Mesothelial cell of epicardium (in vitro differentiated cells): ENCODE results near the gene EIF1. TPM values are rescaled to one million over a fixed set of nuclear protein-coding genes. Genes with fewer than 3 reads are reported as not detected.

Experiments
- DNase-seq, 2 experiments: peaks; one replicate each; pipeline ENCODE4 v3.0.0; 2021; ENCODE audit warnings: low spot score in 2 of 2; ENCODE audit not compliant: unreplicated experiment in 2 of 2
- H3K27ac Mint-ChIP-seq: 2 replicates; pipeline ENCODE4 v1.8.0; 2021; ENCODE audit warnings: mixed read lengths
- H3K27me3 Mint-ChIP-seq: 2 replicates; pipeline ENCODE4 v1.8.0; 2021; ENCODE audit warnings: low read depth, mixed read lengths
- H3K36me3 Mint-ChIP-seq: 2 replicates; pipeline ENCODE4 v1.8.0; 2021; ENCODE audit warnings: mixed read lengths
- H3K4me1 Mint-ChIP-seq: 2 replicates; pipeline ENCODE4 v1.8.0; 2021; ENCODE audit warnings: mixed read lengths
- H3K4me3 Mint-ChIP-seq: 2 replicates; pipeline ENCODE4 v1.8.0; 2021; ENCODE audit warnings: mild to moderate bottlenecking, moderate library complexity, mixed read lengths
- H3K9me3 Mint-ChIP-seq: 2 replicates; pipeline ENCODE4 v1.8.0; 2021; ENCODE audit warnings: mixed read lengths
- total RNA-seq: library from RNA; stranded (reverse); gene quantifications from 3 replicates; pipeline ENCODE4 v1.2.1, GENCODE V29; 2021
- TF ChIP-seq, protein P1 (sequence below): fragments of 200-600 bp; sonication (generic); IDR thresholded peaks from one replicate; pipeline ENCODE4 v1.5.0; 2021; ENCODE audit warnings: antibody characterized with exemption; ENCODE audit not compliant: unreplicated experiment

EIF1 gene
- total RNA-seq, 1 donor from 2014 or later: 606 TPM

DNA sequence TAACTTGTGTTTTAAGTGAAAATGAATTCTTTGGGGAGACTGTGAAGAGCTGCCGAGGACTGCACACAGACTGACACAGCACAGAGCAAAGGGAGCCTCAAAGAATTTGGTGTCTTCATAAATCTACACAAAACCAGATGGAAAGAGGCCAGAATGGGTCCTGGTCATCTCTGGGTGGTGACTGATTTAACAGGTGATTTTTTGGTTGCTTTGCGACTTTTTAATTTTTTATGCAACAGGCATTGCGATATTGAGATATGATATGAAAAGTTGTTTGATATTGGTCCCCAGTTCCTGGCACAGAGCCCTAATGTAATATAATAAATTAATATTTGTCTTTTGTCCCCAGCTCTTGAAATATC is 12.6 kb upstream of the EIF1 start:
- DNase-seq: no peak
- H3K36me3 Mint-ChIP-seq: no peaks in the 10 kb centered on the region
- H3K9me3 Mint-ChIP-seq: peaks cover 6% of the 10 kb centered on the region
- H3K4me1 Mint-ChIP-seq: peaks cover 19% of the 10 kb centered on the region
- peak overlapping the region; percentile 15 for H3K27ac Mint-ChIP-seq
- TF ChIP-seq, protein P1, sequence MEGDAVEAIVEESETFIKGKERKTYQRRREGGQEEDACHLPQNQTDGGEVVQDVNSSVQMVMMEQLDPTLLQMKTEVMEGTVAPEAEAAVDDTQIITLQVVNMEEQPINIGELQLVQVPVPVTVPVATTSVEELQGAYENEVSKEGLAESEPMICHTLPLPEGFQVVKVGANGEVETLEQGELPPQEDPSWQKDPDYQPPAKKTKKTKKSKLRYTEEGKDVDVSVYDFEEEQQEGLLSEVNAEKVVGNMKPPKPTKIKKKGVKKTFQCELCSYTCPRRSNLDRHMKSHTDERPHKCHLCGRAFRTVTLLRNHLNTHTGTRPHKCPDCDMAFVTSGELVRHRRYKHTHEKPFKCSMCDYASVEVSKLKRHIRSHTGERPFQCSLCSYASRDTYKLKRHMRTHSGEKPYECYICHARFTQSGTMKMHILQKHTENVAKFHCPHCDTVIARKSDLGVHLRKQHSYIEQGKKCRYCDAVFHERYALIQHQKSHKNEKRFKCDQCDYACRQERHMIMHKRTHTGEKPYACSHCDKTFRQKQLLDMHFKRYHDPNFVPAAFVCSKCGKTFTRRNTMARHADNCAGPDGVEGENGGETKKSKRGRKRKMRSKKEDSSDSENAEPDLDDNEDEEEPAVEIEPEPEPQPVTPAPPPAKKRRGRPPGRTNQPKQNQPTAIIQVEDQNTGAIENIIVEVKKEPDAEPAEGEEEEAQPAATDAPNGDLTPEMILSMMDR: no peak
- no peaks in the 10 kb centered on the region for H3K27me3 Mint-ChIP-seq
- no peak overlapping the region for H3K4me3 Mint-ChIP-seq

DNA sequence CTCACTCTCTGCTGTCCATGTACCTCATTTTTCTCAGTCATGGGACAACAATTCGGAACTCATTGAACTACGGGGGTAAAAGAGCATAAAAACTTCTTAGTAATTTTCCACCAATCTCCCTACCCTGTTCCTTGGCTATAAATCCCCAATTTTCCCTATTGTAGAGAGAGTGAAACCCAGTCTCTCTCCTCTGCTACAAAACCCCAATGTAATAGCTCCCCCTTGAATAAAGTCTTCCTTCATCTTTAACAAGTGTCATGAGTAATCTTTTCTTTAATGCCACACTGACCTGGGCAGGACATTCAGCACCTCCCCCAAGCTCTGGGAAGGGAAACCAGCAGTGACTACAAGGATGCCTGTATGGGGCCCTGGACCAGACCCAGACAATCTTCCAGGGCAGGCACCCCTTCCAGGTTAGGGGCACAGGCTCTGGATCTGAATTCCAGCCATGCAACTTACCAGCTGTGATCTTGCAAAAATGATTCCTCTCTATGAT is 10.2 kb upstream of the EIF1 start:
- DNase-seq: no peak
- no peaks in the 10 kb centered on the region for H3K27me3 Mint-ChIP-seq
- TF ChIP-seq, protein P1: no peak
- no peaks in the 10 kb centered on the region for H3K36me3 Mint-ChIP-seq
- H3K9me3 Mint-ChIP-seq: peaks cover 6% of the 10 kb centered on the region
- H3K4me1 Mint-ChIP-seq: peaks cover 26% of the 10 kb centered on the region
- H3K4me3 Mint-ChIP-seq: no peak overlapping the region
- peak overlapping the region; percentile 54 for H3K27ac Mint-ChIP-seq

DNA sequence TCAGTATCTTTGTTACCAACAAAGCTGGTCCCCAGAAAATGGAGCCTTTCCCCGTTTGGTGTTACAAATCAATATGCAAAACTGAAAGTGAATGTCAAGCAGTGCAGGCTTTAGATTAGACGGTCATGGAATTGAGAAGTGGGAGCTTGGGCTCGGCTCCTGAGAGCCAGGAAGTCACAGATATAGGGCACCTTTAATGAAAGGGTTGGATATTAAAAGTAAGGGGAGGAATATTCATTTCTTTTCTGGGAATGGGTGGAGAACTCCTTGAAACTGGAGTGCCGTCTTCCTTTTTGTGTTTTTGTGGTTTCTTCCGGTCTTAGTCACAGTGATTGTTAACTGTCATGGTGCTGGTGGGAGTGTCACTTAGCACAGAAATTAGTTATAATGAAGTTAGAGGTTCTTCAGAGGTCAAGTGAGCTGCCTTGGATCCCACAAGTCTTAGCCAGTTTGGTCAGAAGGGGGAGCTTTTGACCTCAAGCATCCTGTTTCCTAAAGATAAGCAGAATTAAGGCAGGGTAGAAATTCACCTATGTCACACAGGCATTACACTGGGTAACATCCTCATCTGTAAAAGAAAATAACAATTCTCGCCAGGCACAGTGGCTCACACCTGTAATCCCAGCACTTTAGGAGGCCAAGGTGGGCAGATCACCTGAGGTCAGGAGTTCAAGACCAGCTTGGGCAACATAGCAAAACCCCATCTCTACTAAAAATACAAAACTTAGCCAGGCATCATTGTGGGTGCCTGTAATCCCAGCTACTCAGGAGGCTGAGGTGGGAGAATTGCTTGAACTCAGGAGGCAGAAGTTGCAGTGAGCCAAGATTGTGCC is 9.6 kb upstream of the EIF1 start:
- Mint-ChIP-seq H3K36me3 (no peaks in the 10 kb centered on the region), H3K27ac (peak overlapping the region; percentile 54), H3K4me3 (no peak overlapping the region), H3K27me3 (no peaks in the 10 kb centered on the region), H3K9me3 (peaks cover 6% of the 10 kb centered on the region), H3K4me1 (peaks cover 32% of the 10 kb centered on the region)
- TF ChIP-seq, protein P1: no peak
- no peak for DNase-seq

DNA sequence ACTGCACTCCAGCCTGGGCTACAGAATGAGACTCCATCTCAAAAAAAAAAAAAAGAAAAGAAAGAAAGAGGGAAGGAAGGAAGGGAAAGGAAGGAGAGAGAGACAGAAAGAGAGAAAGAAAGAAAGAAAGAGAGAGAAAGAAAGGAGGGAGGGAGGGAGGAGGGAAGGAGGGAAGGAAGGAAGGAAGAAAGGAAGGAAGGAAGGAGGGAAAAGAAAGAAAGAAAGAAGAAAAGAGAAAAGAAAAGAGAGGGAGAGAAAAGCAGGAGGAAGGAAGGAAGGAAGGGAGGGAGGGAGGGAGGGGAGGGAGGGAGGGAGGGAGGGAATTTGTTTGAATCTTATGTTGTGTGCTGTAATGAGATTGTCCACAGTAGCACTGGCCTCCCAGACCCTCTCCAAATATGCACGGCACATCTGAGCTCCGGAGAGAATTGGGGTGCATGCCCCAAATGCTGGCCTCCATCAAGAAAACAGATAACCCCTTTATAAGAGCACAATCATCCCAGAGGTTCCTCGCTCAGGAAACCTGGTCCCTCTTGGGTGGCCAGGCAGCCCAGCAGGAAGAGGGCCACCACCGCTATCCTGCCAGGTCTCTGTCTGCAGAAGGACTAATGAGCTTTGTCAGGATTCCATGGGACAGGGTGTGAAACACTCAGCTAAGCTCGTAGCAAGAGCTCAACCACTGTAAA is 8.8 kb upstream of the EIF1 start:
- no peaks in the 10 kb centered on the region for H3K36me3 Mint-ChIP-seq
- H3K4me1 Mint-ChIP-seq: peaks cover 34% of the 10 kb centered on the region
- no peak overlapping the region for H3K27ac Mint-ChIP-seq
- no peak overlapping the region for H3K4me3 Mint-ChIP-seq
- DNase-seq: no peak
- TF ChIP-seq, protein P1: no peak
- peaks cover 6% of the 10 kb centered on the region for H3K9me3 Mint-ChIP-seq
- H3K27me3 Mint-ChIP-seq: no peaks in the 10 kb centered on the region

DNA sequence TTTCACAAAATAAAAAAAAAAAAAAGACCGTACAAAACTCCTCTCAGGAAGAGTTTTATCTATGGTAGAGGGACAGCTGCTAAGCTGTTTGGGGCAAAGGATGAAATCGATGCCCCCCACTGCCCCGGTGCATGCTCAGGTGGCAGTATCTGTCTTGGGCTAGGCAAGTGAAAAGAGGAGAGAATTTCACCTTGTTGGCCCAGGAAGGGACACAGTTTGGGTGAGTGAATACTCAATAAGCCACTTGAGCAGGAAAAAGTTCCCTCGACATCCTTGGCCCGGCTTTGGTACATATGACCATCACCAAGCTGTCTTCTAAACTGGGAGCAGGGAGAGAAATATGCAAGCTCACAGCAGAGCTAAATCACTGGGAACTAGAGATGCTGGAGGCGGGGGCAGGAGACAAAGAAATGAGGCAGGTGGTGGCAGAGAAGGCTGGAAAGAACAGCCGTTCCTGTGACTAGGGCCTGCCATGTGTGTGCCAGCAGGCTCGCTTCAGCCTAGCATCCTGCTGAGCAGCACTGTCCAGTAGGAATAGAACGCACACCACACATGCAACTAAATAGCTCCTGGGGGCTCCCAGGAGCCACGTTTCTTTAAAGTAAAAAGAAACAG is 8.2 kb upstream of the EIF1 start:
- Mint-ChIP-seq H3K27me3 (no peaks in the 10 kb centered on the region), H3K36me3 (no peaks in the 10 kb centered on the region), H3K4me1 (peaks cover 34% of the 10 kb centered on the region), H3K9me3 (peaks cover 6% of the 10 kb centered on the region), H3K27ac (no peak overlapping the region), H3K4me3 (no peak overlapping the region)
- DNase-seq: no peak
- TF ChIP-seq, protein P1: no peak
